SH-SY5Y (cell line): Measurements from ENCODE around the gene SCARF1.

Experiments used
- GATA2 ChIP-seq: IDR thresholded peaks from 2 replicates; pipeline ENCODE4 v1.6.1; 2011; ENCODE audit warnings: mild to moderate bottlenecking, low read depth, low read length
- GATA3 ChIP-seq: IDR thresholded peaks from 2 replicates; pipeline ENCODE4 v1.6.1; 2011; ENCODE audit warnings: low read depth, mild to moderate bottlenecking, low read length, moderate library complexity

- TF ChIP-seq GATA2 (no peak), GATA3 (no peak)
Measured at GRCh38 chr17:1648173-1648962, 2.8 kb upstream of the SCARF1 start.
